Tibial nerve (tissue), 3 donors: ENCODE measurements around the gene PDE8B.

ENCODE experiments used
- CTCF ChIP-seq, 5 experiments: fragments of 200-600 bp in 3 of 5; fragments of 450-650 bp in 2 of 5; sonication (generic) in 3 of 5; IDR thresholded peaks; one replicate each; pipeline ENCODE4 v1.5.1; 2016 to 2019; ENCODE audit warnings: antibody characterized with exemption in 5 of 5, mild to moderate bottlenecking in 3 of 5, moderate library complexity in 2 of 5
- POLR2A ChIP-seq, 2 donors: fragments of 450-650 bp; IDR thresholded peaks; one replicate each; pipeline ENCODE4 v1.6.1; 2017; ENCODE audit warnings: antibody characterized with exemption in 2 of 2, mild to moderate bottlenecking in 2 of 2, moderate library complexity in 2 of 2

GRCh38 chr5:77197840-77198554 lies 12.5 kb upstream of the PDE8B start:
- TF ChIP-seq CTCF (IDR thresholded peaks at IDR 0.05) (no peak), POLR2A (IDR thresholded peaks at IDR 0.05) (no peak)
